SK-N-SH treated with all-trans-retinoic acid at 6 μM for 48 hours (cell line): Measurements from ENCODE around the gene MAPKAPK2.

Experiments used
- ATAC-seq: fragments of 200-7000 bp; cut with Tn5 transposase; 3 replicates; pipeline ENCODE4 v1.9.1; 2020; ENCODE audit warnings: mild to moderate bottlenecking, moderate library complexity
- ARNTL ChIP-seq: fragments of 450-650 bp; formaldehyde crosslinking; IDR thresholded peaks from 2 replicates; pipeline ENCODE4 v1.5.0; 2020; ENCODE audit warnings: low read depth, mild to moderate bottlenecking, moderate library complexity, borderline replicate concordance
- BACH2 ChIP-seq: fragments of 250-450 bp; sonication (Bioruptor Pico); IDR thresholded peaks from 2 replicates; pipeline ENCODE4 v1.9.0; 2021; ENCODE audit warnings: mild to moderate bottlenecking, borderline replicate concordance
- CSDC2 ChIP-seq: fragments of 250-450 bp; sonication (Bioruptor Pico); IDR thresholded peaks from 2 replicates; pipeline ENCODE4 v1.5.0; 2020; ENCODE audit warnings: mild to moderate bottlenecking, moderate library complexity
- ESRRG ChIP-seq: fragments of 250-450 bp; sonication (Bioruptor Pico); IDR thresholded peaks from 2 replicates; pipeline ENCODE4 v1.6.1; 2021; ENCODE audit warnings: mild to moderate bottlenecking
- GLIS3 ChIP-seq: fragments of 250-450 bp; sonication (Bioruptor Pico); IDR thresholded peaks from 2 replicates; pipeline ENCODE4 v1.5.0; 2020; ENCODE audit warnings: mild to moderate bottlenecking, moderate library complexity
- OSR1 ChIP-seq: fragments of 250-450 bp; sonication (Bioruptor Pico); IDR thresholded peaks from 2 replicates; pipeline ENCODE4 v1.8.0; 2022; ENCODE audit warnings: moderate library complexity, mild to moderate bottlenecking, inconsistent platforms
- PPARA ChIP-seq: fragments of 250-450 bp; sonication (Bioruptor Pico); IDR thresholded peaks from 2 replicates; pipeline ENCODE4 v1.5.0; 2020; ENCODE audit warnings: mild to moderate bottlenecking, borderline replicate concordance
- SNAI2 ChIP-seq: fragments of 250-450 bp; sonication (Bioruptor Pico); IDR thresholded peaks from 2 replicates; pipeline ENCODE4 v1.5.0; 2020; ENCODE audit warnings: mild to moderate bottlenecking, moderate library complexity
- TCF4 ChIP-seq: fragments of 250-450 bp; sonication (Bioruptor Pico); IDR thresholded peaks from 2 replicates; pipeline ENCODE4 v1.8.0; 2021; ENCODE audit warnings: mild to moderate bottlenecking, moderate library complexity, borderline replicate concordance
- TOX ChIP-seq: fragments of 250-450 bp; sonication (Bioruptor Pico); IDR thresholded peaks from 2 replicates; pipeline ENCODE4 v1.8.0; 2021; ENCODE audit warnings: mild to moderate bottlenecking, moderate library complexity, borderline replicate concordance
- ZC3H10 ChIP-seq: fragments of 250-450 bp; sonication (Bioruptor Pico); IDR thresholded peaks from 2 replicates; pipeline ENCODE4 v1.5.1; 2021; ENCODE audit warnings: mild to moderate bottlenecking, moderate library complexity
- ZFP3 ChIP-seq: fragments of 250-450 bp; sonication (Bioruptor Pico); IDR thresholded peaks from 2 replicates; pipeline ENCODE4 v1.5.0; 2020; ENCODE audit warnings: mild to moderate bottlenecking, moderate library complexity
- ZFP30 ChIP-seq: fragments of 450-650 bp; formaldehyde crosslinking; IDR thresholded peaks from 2 replicates; pipeline ENCODE4 v1.5.0; 2022; ENCODE audit warnings: mild to moderate bottlenecking, moderate library complexity
- ZNF565 ChIP-seq: fragments of 450-650 bp; formaldehyde crosslinking; conservative IDR thresholded peaks from 2 replicates; pipeline ENCODE4 v1.5.0; 2020; ENCODE audit warnings: low read depth, mild to moderate bottlenecking, moderate library complexity
- ZNF8 ChIP-seq: fragments of 450-650 bp; formaldehyde crosslinking; IDR thresholded peaks from 2 replicates; pipeline ENCODE4 v1.5.0; 2020; ENCODE audit warnings: mild to moderate bottlenecking, moderate library complexity
- TF ChIP-seq, protein P1 (sequence below): fragments of 250-450 bp; sonication (Bioruptor Pico); IDR thresholded peaks from 2 replicates; pipeline ENCODE4 v1.5.0; 2020; ENCODE audit warnings: mild to moderate bottlenecking, moderate library complexity
- TF ChIP-seq, protein P2 (sequence below): fragments of 250-450 bp; sonication (Bioruptor Pico); IDR thresholded peaks from 2 replicates; pipeline ENCODE4 v1.5.1; 2020; ENCODE audit warnings: low read depth, mild to moderate bottlenecking, moderate library complexity
- TF ChIP-seq, protein P3 (sequence below): fragments of 250-450 bp; sonication (Bioruptor Pico); IDR thresholded peaks from 2 replicates; pipeline ENCODE4 v1.8.0; 2021; ENCODE audit warnings: low read depth, mild to moderate bottlenecking, moderate library complexity, borderline replicate concordance
- TF ChIP-seq, protein P4 (sequence below): fragments of 250-450 bp; sonication (Bioruptor Pico); IDR thresholded peaks from 2 replicates; pipeline ENCODE4 v1.5.1; 2021; ENCODE audit warnings: mild to moderate bottlenecking, moderate library complexity

MAPKAPK2 gene

DNA sequence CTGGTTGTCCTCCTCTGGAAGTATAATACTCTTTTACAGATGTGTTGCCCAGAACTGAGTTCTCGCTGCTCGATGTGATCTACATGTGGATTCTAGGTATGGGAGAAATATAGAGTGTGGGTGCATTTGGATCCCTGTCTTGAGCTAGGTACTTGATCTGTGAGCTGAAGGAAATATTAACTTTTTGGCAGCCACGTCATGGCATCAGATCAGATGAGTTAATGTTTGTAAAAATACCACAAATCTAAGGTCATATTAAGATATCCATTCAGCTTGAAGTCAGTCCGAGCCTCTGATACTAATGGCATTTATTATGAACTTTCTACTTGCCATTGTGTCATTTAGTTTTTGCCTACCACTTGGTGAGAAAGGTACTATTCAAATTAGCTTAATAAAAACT lies 24.6 kb downstream of the MAPKAPK2 start:
- no peak for ATAC-seq
- TF ChIP-seq CSDC2 (CRISPR knock-in tag) (no peak), GLIS3 (no peak), ZNF8 (CRISPR knock-in tag) (no peak), TCF4 (CRISPR knock-in tag) (no peak), ZNF565 (CRISPR knock-in tag) (no peak), OSR1 (CRISPR knock-in tag) (no peak), ZC3H10 (CRISPR knock-in tag) (no peak), BACH2 (no peak), ARNTL (CRISPR knock-in tag) (no peak), ZFP30 (no peak), ESRRG (CRISPR knock-in tag) (no peak)
- TF ChIP-seq, protein P1, sequence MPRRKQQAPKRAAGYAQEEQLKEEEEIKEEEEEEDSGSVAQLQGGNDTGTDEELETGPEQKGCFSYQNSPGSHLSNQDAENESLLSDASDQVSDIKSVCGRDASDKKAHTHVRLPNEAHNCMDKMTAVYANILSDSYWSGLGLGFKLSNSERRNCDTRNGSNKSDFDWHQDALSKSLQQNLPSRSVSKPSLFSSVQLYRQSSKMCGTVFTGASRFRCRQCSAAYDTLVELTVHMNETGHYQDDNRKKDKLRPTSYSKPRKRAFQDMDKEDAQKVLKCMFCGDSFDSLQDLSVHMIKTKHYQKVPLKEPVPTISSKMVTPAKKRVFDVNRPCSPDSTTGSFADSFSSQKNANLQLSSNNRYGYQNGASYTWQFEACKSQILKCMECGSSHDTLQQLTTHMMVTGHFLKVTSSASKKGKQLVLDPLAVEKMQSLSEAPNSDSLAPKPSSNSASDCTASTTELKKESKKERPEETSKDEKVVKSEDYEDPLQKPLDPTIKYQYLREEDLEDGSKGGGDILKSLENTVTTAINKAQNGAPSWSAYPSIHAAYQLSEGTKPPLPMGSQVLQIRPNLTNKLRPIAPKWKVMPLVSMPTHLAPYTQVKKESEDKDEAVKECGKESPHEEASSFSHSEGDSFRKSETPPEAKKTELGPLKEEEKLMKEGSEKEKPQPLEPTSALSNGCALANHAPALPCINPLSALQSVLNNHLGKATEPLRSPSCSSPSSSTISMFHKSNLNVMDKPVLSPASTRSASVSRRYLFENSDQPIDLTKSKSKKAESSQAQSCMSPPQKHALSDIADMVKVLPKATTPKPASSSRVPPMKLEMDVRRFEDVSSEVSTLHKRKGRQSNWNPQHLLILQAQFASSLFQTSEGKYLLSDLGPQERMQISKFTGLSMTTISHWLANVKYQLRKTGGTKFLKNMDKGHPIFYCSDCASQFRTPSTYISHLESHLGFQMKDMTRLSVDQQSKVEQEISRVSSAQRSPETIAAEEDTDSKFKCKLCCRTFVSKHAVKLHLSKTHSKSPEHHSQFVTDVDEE (CRISPR knock-in tag) = no peak
- TF ChIP-seq, protein P2, sequence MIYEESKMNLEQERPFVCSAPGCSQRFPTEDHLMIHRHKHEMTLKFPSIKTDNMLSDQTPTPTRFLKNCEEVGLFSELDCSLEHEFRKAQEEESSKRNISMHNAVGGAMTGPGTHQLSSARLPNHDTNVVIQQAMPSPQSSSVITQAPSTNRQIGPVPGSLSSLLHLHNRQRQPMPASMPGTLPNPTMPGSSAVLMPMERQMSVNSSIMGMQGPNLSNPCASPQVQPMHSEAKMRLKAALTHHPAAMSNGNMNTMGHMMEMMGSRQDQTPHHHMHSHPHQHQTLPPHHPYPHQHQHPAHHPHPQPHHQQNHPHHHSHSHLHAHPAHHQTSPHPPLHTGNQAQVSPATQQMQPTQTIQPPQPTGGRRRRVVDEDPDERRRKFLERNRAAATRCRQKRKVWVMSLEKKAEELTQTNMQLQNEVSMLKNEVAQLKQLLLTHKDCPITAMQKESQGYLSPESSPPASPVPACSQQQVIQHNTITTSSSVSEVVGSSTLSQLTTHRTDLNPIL (CRISPR knock-in tag) = no peak
- TF ChIP-seq, protein P3, sequence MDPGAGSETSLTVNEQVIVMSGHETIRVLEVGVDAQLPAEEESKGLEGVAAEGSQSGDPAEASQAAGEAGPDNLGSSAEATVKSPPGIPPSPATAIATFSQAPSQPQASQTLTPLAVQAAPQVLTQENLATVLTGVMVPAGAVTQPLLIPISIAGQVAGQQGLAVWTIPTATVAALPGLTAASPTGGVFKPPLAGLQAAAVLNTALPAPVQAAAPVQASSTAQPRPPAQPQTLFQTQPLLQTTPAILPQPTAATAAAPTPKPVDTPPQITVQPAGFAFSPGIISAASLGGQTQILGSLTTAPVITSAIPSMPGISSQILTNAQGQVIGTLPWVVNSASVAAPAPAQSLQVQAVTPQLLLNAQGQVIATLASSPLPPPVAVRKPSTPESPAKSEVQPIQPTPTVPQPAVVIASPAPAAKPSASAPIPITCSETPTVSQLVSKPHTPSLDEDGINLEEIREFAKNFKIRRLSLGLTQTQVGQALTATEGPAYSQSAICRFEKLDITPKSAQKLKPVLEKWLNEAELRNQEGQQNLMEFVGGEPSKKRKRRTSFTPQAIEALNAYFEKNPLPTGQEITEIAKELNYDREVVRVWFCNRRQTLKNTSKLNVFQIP = no peak
- TF ChIP-seq, protein P4, sequence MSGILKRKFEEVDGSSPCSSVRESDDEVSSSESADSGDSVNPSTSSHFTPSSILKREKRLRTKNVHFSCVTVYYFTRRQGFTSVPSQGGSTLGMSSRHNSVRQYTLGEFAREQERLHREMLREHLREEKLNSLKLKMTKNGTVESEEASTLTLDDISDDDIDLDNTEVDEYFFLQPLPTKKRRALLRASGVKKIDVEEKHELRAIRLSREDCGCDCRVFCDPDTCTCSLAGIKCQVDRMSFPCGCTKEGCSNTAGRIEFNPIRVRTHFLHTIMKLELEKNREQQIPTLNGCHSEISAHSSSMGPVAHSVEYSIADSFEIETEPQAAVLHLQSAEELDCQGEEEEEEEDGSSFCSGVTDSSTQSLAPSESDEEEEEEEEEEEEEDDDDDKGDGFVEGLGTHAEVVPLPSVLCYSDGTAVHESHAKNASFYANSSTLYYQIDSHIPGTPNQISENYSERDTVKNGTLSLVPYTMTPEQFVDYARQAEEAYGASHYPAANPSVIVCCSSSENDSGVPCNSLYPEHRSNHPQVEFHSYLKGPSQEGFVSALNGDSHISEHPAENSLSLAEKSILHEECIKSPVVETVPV (CRISPR knock-in tag) = no peak

DNA sequence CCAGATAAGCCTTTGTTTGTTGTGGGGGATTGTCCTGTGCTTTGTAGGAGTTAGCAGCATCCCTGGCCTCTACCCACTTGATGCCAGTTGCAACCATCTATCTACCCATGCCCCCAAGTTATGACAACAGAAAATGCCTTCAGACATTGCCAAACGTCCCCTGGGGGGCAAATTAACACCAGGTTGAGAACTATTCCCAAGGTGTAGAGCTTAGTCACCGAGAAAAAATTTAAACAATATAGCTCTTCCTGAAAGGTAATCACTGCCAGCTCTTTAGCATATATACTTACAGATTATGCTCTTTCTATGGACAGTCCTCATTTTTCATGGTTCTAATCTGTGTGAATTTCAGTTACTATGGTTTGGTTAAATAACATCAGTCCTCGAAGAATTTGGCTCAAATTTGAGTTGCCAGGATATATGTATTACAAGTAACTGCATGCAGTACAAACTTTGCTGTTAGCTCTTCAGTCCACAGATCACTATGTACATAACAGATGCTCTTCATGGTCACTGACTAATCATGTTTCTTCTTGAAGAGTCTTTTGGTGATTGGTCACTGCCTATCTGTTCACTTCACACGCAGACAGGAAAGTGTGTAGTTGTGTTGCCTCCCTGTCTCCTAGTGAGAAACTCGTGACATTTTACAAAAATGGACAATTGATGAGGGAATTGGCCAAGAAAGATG lies 25.2 kb downstream of the MAPKAPK2 start:
- ATAC-seq = no peak
- TF ChIP-seq ESRRG (CRISPR knock-in tag) (no peak), ZFP3 (CRISPR knock-in tag) (no peak), TOX (CRISPR knock-in tag) (no peak), ZC3H10 (CRISPR knock-in tag) (no peak)
- TF ChIP-seq, protein P3 = no peak
- TF ChIP-seq, protein P4 (CRISPR knock-in tag) = no peak
- TF ChIP-seq, all 23 proteins: peak for 0

DNA sequence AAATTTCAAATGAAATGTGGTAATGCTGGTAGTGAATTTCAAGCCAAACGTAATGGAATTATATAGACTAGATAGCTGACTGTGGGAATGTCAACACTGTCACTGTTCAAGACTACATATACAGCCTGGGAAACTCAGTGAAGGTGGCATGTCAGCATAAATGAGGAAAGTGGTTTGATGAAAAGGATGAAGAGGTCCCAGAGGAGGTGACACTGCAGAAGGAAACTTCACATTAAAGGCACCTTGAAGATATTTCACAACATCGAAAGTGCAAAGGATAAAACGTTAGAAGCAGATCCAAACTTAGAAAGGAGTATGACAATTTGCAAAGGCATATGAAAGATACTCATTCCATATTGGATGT lies 25.7 kb downstream of the MAPKAPK2 start:
- no peak for ATAC-seq
- TF ChIP-seq, protein P2 (CRISPR knock-in tag) = no peak
- no peak for TF ChIP-seq ZFP3 (CRISPR knock-in tag)
- TF ChIP-seq GLIS3 = no peak
- TF ChIP-seq SNAI2 (CRISPR knock-in tag) = no peak
- TF ChIP-seq BACH2 = no peak
- TF ChIP-seq, protein P1 (CRISPR knock-in tag) = no peak
- no peak for TF ChIP-seq PPARA (CRISPR knock-in tag)
- TF ChIP-seq ARNTL (CRISPR knock-in tag) = no peak
